LNCaP clone FGC (cell line): ENCODE results near the gene HECTD4.
"Not testable (repeated sequence)": the region's sequence is repeated elsewhere in the genome, so short reads cannot be mapped to it uniquely, and the experiment has no call there.

ENCODE experiments used
- DNase-seq: peaks from one replicate; pipeline ENCODE4 v3.0.0-alpha.2; 2011; ENCODE audit warnings: low read depth
- H3K4me3 ChIP-seq: 2 replicates; pipeline ENCODE4 v1.5.1; 2011; ENCODE audit warnings: mild to moderate bottlenecking, low read depth, low read length, control low read depth
- CTCF ChIP-seq: IDR thresholded peaks from 2 replicates; pipeline ENCODE4 v1.5.1; 2012; ENCODE audit warnings: mild to moderate bottlenecking; ENCODE audit not compliant: control insufficient read depth, insufficient read depth; ENCODE audit errors: extremely low read depth

The HECTD4 gene

GRCh38 chr12:112422531-112422930 lies 40.3 kb upstream of the HECTD4 start:
- no peak overlapping the region for H3K4me3 ChIP-seq
- no peak for TF ChIP-seq CTCF
- no peak for DNase-seq

- TF ChIP-seq CTCF: no peak
- DNase-seq: no peak
- no peak overlapping the region for H3K4me3 ChIP-seq
Observed at GRCh38 chr12:112421363-112421762, 39.1 kb upstream of the HECTD4 start.

- TF ChIP-seq CTCF: no peak
- H3K4me3 ChIP-seq: no peak overlapping the region
- no peak for DNase-seq
Observed at GRCh38 chr12:112420740-112421139, 38.5 kb upstream of the HECTD4 start.

- DNase-seq: no peak
- no peak for TF ChIP-seq CTCF
- peak overlapping the region; percentile 77 for H3K4me3 ChIP-seq
Observed at GRCh38 chr12:112419297-112420133, 37.3 kb upstream of the HECTD4 start.

- peak within 1 kb of the TSS; percentile 77 for H3K4me3 ChIP-seq
- peak; percentile 31 for TF ChIP-seq CTCF
- DNase-seq: no peak
Observed at GRCh38 chr12:112418608-112419296, 36.5 kb upstream of the HECTD4 start, which contains the start of gene PTPN11. Gene PTPN11, plus strand, starts transcription at chr12:112418947. Its CDS starts 165 bp downstream, at chr12:112419112.

GRCh38 chr12:112418273-112418607 lies 36.0 kb upstream of the HECTD4 start:
- DNase-seq: no peak
- TF ChIP-seq CTCF: no peak
- peak overlapping the region; percentile 77 for H3K4me3 ChIP-seq

- H3K4me3 ChIP-seq, DNase-seq: not testable (repeated sequence)
Observed at GRCh38 chr12:112415457-112415856, 33.2 kb upstream of the HECTD4 start.
